ENCODE results near the gene GAD1.
A peak's percentile ranks its signal among the peaks of the same experiment; 100 is the strongest.

The GAD1 gene

GRCh38 chr2:170885130-170885791 is 68.6 kb downstream of the GAD1 start:
- no peak for DNase-seq
- peak; percentile 28 for TF ChIP-seq CTCF (IDR thresholded peaks at IDR 0.05; ENCODE audit: low read depth, low read length, missing control alignments)
- Histone ChIP-seq H3K27me3 (replicated peaks) (no peaks in the 10 kb centered on the region), H3K36me3 (replicated peaks) (no peaks in the 10 kb centered on the region), H3K27ac (no peak overlapping the region), H3K4me3 (ENCODE audit: low read depth, low read length) (no peak overlapping the region)
- in situ Hi-C loops (cut with HindIII; ENCODE audit: low pct_ligation_motif_present, low sequenced_read_pairs), result no loop called here

- DNase-seq, result peak; percentile 26
- no peak overlapping the region for H3K4me3 ChIP-seq (ENCODE audit: low read depth, low read length)
- H3K36me3 ChIP-seq (replicated peaks), result no peaks in the 10 kb centered on the region
- in situ Hi-C loops (cut with HindIII; ENCODE audit: low pct_ligation_motif_present, low sequenced_read_pairs), result no loop called here
- TF ChIP-seq CTCF (IDR thresholded peaks at IDR 0.05; ENCODE audit: low read depth, low read length, missing control alignments), result no peak
- no peak overlapping the region for H3K27ac ChIP-seq
- H3K27me3 ChIP-seq (replicated peaks), result no peaks in the 10 kb centered on the region
Measured at GRCh38 chr2:170886386-170886785, 69.7 kb downstream of the GAD1 start.

GRCh38 chr2:170887496-170887895 is 70.8 kb downstream of the GAD1 start:
- H3K4me3 ChIP-seq (ENCODE audit: low read depth, low read length), result no peak overlapping the region
- H3K27ac ChIP-seq, result no peak overlapping the region
- H3K27me3 ChIP-seq (replicated peaks), result no peaks in the 10 kb centered on the region
- DNase-seq, result no peak
- in situ Hi-C loops (cut with HindIII; ENCODE audit: low pct_ligation_motif_present, low sequenced_read_pairs), result no loop called here
- no peak for TF ChIP-seq CTCF (IDR thresholded peaks at IDR 0.05; ENCODE audit: low read depth, low read length, missing control alignments)
- no peaks in the 10 kb centered on the region for H3K36me3 ChIP-seq (replicated peaks)

GRCh38 chr2:170887896-170888295 is 71.2 kb downstream of the GAD1 start:
- H3K36me3 ChIP-seq (replicated peaks), result no peaks in the 10 kb centered on the region
- H3K27ac ChIP-seq, result no peak overlapping the region
- no peak overlapping the region for H3K4me3 ChIP-seq (ENCODE audit: low read depth, low read length)
- in situ Hi-C loops (cut with HindIII; ENCODE audit: low pct_ligation_motif_present, low sequenced_read_pairs), result no loop called here
- TF ChIP-seq CTCF (IDR thresholded peaks at IDR 0.05; ENCODE audit: low read depth, low read length, missing control alignments), result no peak
- no peaks in the 10 kb centered on the region for H3K27me3 ChIP-seq (replicated peaks)
- no peak for DNase-seq

- Histone ChIP-seq H3K4me3 (ENCODE audit: low read depth, low read length) (no peak overlapping the region), H3K36me3 (replicated peaks) (no peaks in the 10 kb centered on the region), H3K27ac (no peak overlapping the region), H3K27me3 (replicated peaks) (no peaks in the 10 kb centered on the region)
- TF ChIP-seq CTCF (IDR thresholded peaks at IDR 0.05; ENCODE audit: low read depth, low read length, missing control alignments), result no peak
- DNase-seq, result no peak
- in situ Hi-C loops (cut with HindIII; ENCODE audit: low pct_ligation_motif_present, low sequenced_read_pairs), result no loop called here
Measured at GRCh38 chr2:170891893-170892292, 75.2 kb downstream of the GAD1 start.

- Histone ChIP-seq H3K36me3 (replicated peaks) (no peaks in the 10 kb centered on the region), H3K4me3 (ENCODE audit: low read depth, low read length) (no peak overlapping the region), H3K27me3 (replicated peaks) (no peaks in the 10 kb centered on the region), H3K27ac (no peak overlapping the region)
- TF ChIP-seq CTCF (IDR thresholded peaks at IDR 0.05; ENCODE audit: low read depth, low read length, missing control alignments), result no peak
- in situ Hi-C loops (cut with HindIII; ENCODE audit: low pct_ligation_motif_present, low sequenced_read_pairs), result no loop called here
- DNase-seq, result no peak
Measured at GRCh38 chr2:170892391-170892951, 75.8 kb downstream of the GAD1 start.

Data from brain microvascular endothelial cell (primary cell).